ENCODE data around the gene CAMK2G.
"Not testable (repeated sequence)": the region's sequence is repeated elsewhere in the genome, so short reads cannot be mapped to it uniquely, and the experiment has no call there.

CAMK2G gene

DNA sequence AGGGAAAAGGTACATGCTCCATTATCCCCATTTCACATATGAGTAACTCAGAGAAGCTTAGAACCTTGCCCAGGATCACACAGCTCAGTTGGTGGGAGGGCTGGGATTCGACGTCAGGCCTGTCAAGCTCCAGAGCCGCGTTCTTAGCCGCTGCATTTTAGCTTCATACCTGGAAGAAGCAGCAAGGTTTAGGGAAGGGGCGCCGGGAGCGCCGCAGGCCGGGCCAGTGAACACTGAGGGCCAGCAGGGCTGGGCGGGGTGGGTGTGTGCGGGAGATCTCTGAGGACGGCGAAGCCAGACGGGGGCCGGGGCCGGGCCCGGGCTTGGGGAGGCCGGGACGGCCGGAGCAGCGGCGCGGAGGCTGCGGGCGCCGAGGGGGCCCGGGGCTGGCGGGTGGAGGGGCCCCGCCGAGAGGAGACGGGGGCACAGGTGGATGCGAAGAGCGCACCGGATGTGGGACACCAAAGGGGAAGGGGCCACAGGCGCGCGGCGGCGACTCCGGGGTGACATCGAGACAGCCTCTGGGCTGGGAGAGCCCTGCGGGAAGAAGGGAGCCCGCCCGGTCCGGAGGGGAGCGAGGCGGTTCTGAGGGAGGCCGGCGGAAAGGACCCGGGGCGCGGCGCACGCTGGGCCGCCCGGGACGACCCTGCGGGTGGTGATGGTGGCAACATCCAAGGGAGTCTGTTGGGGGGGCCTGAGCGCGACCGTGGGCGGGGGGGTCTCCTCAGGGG lies 63.5 kb downstream of the CAMK2G start:
- no peak for DNase-seq (ENCODE audit: low read depth)

- DNase-seq (ENCODE audit: low read depth), result no peak
Measured at GRCh38 chr10:73810358-73810734, 64.0 kb downstream of the CAMK2G start.

DNA sequence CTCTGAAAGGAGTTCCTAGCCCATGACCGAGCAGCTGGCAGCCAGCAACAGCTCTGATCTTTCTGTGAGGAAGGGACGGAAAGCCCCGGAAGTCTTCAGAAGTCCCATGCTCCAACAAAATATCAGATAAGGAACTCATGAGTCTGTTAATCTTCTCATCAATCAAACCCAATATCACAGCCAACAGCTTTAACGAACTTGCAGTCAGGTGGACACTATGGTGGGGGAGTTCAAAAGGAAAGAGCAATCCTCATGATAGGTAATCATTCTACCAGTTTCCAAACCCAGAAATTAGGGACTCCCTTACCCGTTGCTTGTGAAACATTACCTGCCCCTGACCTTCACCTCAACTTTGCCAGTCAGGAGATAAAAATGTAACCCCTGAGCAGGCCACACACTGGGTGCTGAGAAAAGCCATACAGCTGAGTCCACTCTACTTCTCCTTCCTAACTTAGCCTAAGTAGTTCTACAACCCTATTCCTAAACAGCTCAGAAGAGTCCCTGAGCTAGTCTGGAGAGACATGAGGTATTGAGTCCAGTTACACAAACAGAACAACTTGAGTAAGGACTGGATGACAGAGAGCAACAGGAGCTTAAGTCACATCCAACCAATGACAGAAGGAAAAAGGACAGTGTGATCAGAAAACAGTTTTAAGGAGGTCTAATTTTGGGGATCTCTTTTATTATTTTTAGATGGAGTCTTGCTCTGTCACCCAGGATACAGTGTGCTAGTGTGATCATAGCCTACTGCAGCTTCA lies 65.1 kb downstream of the CAMK2G start:
- DNase-seq (ENCODE audit: low read depth), result no peak

- no peak for DNase-seq (ENCODE audit: low read depth)
Measured at GRCh38 chr10:73808021-73808815, 66.1 kb downstream of the CAMK2G start.

DNA sequence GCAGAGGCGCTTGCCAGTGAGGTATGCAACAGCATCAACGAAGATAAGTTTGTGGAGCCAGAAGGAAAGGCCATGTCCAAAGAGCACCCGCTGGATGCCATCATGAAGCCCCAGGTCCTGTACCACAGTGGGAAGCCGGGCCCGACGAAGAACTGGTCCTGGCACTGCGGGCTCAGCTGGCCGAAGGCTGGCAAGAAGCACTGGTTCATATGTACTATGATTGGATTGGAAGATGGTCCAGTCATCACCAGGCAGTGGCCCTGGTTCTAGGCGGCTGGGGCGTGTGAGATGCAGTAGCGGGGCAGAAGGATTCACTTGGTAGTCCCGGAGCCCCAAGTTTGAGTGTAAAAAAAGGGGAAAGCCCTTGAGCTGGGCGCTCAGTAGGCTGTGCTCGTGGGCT lies 66.9 kb downstream of the CAMK2G start:
- no peak for DNase-seq (ENCODE audit: low read depth)

DNA sequence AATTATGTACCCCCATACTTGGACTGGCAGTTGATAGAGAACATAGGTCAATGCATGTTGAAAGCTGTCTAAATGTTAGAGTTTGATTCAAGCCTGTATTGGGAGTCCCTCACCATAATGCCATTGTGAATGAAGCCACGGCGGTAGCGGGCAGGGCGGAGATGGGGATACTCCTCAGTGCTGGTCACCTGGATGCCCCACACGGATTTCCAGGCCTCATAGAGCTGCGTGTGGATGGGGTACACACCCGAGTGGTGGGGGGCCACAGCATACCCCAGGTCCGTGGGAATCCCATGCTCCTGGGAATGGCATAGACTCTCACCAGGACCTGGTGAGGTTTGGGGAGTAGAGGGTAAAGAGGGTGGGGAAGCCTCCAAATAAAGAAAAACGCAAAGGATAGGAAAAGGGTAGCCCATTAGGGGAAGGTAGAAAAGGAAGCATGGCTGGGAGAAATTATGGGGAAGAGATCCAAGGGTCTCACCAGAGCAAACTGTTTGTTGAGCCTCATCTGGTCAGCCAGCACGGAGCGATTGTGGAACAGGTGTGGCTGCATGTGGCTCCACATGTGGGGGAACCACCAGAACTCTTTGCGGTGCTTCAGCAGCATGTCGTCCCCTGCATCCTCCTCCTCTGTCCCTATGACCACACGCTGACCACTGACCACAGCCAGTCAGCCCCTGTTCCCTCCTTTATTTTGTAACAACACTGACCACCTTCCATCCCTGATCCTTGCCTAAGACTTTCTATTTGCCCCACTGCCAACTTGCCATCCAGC lies 68.0 kb downstream of the CAMK2G start:
- no peak for DNase-seq (ENCODE audit: low read depth)

GRCh38 chr10:73803680-73804286 lies 70.6 kb downstream of the CAMK2G start:
- no peak for DNase-seq (ENCODE audit: low read depth)

DNA sequence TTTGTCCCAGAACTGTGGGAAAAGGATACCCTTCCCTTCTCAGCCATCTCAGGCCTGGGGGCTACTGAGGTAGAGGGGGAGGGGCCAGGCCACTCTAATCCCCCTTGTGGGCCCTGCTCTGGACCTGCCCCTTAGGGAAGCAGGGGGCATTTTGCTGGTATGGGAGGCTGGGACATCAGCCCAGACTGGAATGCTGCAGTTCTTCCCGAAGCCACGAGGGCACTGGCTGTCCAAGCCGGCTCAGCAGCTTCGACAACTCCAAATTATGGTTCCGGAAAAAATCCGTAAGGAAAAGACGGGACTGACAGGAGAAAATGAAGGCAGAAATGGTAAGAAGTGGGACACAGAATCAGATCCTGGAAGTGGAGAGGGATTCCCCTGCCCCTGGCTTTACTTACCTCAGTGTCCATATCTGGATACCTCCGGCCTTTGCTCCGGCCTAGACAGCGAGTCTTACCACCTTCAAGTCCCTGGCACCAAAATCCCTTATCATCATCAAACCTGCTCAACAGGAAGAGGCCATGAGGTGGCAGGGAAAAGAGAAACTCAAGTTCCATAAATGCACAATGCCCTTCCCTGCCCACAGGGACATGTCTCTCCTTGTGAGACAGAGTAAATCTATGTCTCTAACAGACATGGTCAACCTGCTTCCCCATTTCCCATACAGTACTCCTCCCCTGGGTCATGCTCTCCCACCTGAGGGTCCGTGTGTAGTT lies 71.9 kb downstream of the CAMK2G start:
- no peak for DNase-seq (ENCODE audit: low read depth)

- no peak for DNase-seq (ENCODE audit: low read depth)
Measured at GRCh38 chr10:73801253-73801590, 73.1 kb downstream of the CAMK2G start.

DNA sequence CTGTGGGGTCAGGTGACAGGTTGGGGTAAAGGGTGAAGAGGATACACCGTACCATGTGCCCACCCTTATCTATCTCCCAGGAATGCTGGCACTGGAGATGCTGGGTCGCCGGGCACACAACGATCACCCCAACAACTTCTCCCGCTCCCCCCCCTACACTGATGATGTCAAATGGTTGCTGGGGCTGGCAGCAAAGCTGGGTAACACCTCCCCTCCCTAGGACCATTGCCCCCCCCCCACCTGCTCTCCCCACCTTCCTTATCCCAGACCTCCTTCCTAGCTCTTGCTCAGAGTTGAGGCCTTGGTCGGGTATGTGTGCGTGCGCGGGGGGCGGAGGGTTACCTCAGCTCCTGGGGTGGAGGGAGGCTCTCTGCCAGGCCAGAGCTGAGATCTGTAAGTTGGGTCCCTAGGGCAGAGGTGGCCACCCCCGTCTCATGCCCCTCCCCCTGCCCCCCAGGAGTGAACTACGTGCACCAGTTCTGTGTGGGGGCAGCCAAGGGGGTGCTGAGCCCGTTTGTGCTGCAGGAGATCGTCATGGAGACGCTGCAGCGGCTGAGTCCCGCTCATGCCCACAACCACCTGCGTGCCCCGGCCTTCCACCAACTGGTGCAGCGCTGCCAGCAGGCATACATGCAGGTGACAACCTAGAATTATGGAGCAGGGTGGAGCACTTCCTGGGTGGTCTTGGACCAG lies 73.6 kb downstream of the CAMK2G start:
- no peak for DNase-seq (ENCODE audit: low read depth)

DNA sequence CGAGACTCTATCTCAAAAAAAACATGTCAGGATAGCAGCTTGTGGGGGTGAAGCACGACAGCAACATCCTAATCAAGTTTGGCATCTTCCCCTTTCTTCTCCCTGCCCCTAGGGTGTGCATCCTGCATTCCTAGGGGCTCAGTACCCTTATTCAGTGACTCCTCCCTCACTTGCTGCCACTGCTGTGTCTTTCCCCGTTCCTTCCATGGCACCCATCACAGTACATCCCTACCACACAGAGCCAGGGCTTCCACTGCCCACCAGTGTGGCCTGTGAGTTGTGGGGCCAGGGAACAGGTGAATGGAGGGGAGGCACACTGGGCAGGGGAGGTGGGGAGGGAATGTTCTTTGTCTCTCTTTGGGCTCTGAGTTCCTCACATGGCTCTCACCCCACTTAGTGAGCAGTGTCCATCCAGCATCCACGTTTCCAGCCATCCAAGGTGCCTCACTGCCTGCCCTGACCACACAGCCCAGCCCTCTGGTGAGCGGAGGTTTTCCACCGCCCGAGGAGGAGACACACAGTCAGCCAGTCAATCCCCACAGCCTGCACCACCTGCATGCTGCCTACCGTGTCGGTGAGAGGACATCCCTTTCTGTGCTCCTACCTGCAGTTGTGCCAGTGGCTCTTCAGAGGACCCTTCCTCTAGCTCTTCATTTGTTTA lies 74.3 kb downstream of the CAMK2G start:
- DNase-seq (ENCODE audit: low read depth), result no peak

- DNase-seq (ENCODE audit: low read depth), result no peak
Measured at GRCh38 chr10:73798927-73799560, 75.3 kb downstream of the CAMK2G start.

DNA sequence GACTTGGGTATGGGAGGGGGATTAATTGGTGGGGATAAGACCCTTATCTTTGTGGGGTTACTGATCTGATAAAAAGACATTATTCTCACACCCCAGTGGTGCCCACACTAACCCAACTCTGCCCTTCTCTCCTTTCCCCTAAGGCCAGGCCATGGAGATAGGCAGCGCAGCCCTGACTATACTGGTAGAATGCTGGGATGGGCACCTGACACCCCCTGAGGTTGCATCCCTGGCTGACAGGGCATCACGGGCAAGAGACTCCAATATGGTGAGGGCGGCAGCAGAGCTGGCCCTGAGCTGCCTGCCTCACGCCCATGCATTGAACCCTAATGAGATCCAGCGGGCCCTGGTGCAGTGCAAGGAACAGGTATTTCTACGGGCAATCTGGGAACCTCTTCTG lies 76.3 kb downstream of the CAMK2G start:
- no peak for DNase-seq (ENCODE audit: low read depth)

DNA sequence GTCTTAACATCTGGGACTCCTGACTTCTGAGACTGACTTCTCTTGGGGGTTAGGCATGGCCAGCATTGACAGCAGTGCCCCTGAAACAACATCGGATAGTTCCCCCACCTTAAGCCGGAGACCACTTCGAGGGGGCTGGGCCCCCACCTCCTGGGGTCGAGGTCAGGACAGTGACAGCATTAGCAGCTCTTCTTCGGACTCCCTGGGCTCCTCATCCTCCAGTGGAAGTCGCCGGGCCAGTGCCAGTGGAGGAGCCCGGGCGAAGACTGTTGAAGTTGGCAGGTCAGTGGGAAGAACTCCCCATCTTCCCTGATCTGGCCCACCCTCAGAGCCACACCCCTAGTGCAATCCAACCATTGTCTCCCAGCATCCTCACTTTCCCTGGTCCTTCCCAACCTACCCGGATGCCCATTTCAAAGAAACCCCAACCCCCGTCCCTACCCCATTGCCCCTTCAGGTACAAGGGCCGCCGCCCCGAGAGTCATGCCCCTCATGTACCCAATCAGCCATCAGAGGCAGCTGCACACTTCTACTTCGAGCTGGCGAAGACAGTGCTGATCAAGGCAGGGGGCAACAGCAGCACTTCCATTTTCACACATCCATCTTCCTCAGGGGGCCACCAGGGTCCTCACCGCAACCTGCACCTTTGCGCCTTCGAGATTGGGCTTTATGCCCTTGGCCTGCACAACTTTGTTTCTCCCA lies 76.9 kb downstream of the CAMK2G start:
- no peak for DNase-seq (ENCODE audit: low read depth)

DNA sequence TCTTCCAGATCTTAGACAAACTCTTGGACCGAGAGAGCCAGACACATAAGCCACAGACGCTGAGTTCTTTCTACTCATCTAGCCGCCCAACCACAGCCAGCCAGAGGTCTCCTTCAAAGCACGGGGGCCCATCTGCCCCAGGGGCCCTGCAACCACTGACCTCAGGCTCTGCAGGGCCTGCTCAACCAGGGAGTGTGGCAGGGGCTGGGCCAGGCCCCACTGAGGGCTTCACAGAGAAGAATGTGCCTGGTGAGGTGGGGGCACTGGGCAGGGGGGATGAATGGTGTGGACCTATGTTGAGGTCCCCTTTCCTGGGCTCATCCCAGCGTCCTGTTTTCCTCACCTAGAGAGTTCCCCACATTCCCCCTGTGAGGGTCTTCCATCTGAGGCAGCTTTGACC lies 77.6 kb downstream of the CAMK2G start:
- DNase-seq (ENCODE audit: low read depth), result no peak

GRCh38 chr10:73796035-73796434 lies 78.3 kb downstream of the CAMK2G start:
- DNase-seq (ENCODE audit: low read depth), result not testable (repeated sequence)

- not testable (repeated sequence) for DNase-seq (ENCODE audit: low read depth)
Measured at GRCh38 chr10:73795491-73795890, 78.9 kb downstream of the CAMK2G start.

DNA sequence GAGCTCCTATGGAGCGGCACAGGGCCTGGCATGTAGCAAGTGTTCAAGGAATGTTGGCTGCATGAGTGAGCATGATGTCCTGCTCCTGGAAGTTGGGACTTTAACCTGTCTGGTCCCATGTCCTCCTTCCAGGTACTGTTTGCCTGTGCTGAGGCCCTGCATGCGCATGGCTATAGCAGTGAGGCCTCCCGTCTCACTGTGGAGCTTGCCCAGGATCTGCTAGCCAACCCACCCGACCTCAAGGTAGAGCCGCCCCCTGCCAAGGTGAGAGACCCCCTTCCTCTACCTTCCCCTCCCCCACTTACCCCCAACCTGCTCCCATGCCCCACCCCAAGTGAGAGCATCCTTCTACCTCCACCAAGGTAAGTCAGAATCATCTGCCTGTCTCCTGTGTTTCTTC lies 80.9 kb downstream of the CAMK2G start:
- no peak for DNase-seq (ENCODE audit: low read depth)

DNA sequence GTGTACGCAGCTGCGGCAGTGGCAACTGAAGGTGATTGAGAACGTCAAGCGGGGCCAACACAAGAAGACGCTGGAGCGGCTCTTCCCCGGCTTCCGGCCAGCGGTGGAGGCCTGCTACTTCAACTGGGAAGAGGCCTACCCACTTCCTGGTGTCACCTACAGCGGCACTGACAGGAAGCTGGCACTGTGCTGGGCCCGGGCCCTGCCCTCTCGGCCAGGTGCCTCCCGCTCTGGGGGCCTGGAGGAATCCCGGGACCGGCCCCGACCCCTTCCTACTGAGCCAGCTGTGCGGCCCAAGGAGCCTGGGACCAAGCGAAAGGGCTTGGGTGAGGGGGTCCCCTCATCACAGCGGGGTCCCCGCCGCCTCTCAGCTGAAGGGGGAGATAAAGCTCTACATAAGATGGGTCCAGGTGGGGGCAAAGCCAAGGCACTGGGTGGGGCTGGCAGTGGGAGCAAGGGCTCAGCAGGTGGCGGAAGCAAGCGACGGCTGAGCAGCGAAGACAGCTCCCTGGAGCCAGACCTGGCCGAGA lies 82.4 kb downstream of the CAMK2G start:
- DNase-seq (ENCODE audit: low read depth), result no peak

Measured in non-pigmented ciliary epithelial cell (primary cell).